Activated naive CD8-positive, alpha-beta T cell treated with anti-CD3 and anti-CD28 coated beads, Interleukin-2, amount 50 U/mL, for 24 hours (primary cell): ENCODE results near the gene MMS19.
"Not testable (repeated sequence)": the region's sequence is repeated elsewhere in the genome, so short reads cannot be mapped to it uniquely, and the experiment has no call there.

ENCODE experiments used
- ATAC-seq: fragments of 150-1000 bp; cut with Tn5 transposase; one replicate; pipeline ENCODE4 v1.10.0; 2021
- DNase-seq: peaks from one replicate; pipeline ENCODE4 v3.0.0; 2021
- H3K27ac Mint-ChIP-seq: one replicate; pipeline ENCODE4 v1.8.0; 2021; ENCODE audit warnings: mild to moderate bottlenecking, mixed read lengths
- H3K27me3 Mint-ChIP-seq: one replicate; pipeline ENCODE4 v1.8.0; 2021; ENCODE audit warnings: mixed read lengths
- H3K36me3 Mint-ChIP-seq: one replicate; pipeline ENCODE4 v1.8.0; 2021; ENCODE audit warnings: low read depth, mixed read lengths
- H3K4me1 Mint-ChIP-seq: one replicate; pipeline ENCODE4 v1.8.0; 2021; ENCODE audit warnings: mixed read lengths
- H3K4me3 Mint-ChIP-seq: one replicate; pipeline ENCODE4 v1.8.0; 2021; ENCODE audit warnings: mild to moderate bottlenecking, moderate library complexity, mixed read lengths
- H3K9me3 Mint-ChIP-seq: one replicate; pipeline ENCODE4 v1.8.0; 2021; ENCODE audit warnings: mixed read lengths

Gene MMS19

DNA sequence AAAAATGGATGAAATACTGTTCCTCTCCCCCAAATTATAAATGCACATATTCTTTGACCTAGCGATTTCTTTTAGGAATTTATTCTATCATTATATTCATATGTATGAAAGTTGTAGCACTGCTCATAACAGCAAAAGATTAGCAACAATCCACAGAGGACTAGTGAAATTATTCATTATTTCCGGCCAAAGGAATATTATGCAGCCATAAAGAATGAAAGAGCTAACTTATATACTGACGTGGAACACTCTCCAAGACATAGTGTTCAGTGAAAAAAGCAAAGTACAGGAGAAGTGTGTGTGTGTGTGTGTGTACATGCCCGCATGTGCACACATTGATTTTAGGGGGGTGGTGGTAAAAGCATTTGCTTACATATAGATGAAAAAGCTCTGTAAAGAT is 23.3 kb downstream of the MMS19 start:
- H3K27ac Mint-ChIP-seq: no peak overlapping the region
- ATAC-seq (no peak), DNase-seq (no peak)
- H3K9me3 Mint-ChIP-seq: no peaks in the 10 kb centered on the region
- no peaks in the 10 kb centered on the region for H3K4me1 Mint-ChIP-seq
- no peak overlapping the region for H3K4me3 Mint-ChIP-seq
- H3K36me3 Mint-ChIP-seq: peaks cover 60% of the 10 kb centered on the region
- H3K27me3 Mint-ChIP-seq: no peaks in the 10 kb centered on the region

DNA sequence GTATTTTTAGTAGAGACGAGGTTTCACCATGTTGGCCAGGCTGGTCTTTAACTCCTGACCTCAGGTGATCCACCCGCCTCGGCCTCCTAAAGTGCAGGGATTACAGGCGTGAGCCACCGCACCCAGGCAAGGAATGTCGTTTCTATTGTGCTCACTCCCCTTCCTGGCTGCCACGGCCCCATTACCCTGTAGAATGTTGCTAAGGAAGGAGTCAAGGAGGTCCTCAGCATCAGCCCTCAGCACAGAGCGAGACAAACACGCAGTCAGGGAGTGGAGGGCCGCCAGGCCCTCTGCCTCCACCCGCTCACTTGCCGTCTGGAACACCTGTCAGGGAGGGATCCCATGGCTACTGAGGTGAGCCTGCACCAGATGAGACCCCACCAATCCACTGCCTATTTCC is 29.4 kb downstream of the MMS19 start:
- not testable (repeated sequence) for H3K9me3 Mint-ChIP-seq, H3K27me3 Mint-ChIP-seq, H3K4me3 Mint-ChIP-seq, DNase-seq, H3K27ac Mint-ChIP-seq, ATAC-seq, H3K4me1 Mint-ChIP-seq
- H3K36me3 Mint-ChIP-seq: peaks cover 33% of the 10 kb centered on the region

DNA sequence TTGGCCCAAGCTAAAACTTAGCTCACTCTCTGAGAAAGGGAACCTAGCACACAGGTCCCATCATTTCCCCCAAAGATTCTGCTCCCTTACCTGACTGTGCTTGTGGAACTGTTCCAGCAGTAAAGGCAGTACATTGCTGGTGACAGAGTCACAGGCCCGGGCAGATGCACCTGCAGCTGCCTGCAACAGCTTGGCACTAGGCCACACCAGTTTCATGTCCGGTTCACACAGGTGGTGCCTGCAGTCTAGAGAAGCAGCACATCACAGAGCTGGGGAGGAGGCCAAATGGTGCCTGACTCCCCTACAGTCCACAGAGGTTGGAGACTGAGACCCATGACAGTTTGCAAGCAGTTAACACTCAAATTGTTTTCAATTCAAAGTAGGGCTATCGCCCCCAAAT is 30.1 kb downstream of the MMS19 start:
- H3K4me1 Mint-ChIP-seq: no peaks in the 10 kb centered on the region
- no peak overlapping the region for H3K4me3 Mint-ChIP-seq
- no peak overlapping the region for H3K27ac Mint-ChIP-seq

DNA sequence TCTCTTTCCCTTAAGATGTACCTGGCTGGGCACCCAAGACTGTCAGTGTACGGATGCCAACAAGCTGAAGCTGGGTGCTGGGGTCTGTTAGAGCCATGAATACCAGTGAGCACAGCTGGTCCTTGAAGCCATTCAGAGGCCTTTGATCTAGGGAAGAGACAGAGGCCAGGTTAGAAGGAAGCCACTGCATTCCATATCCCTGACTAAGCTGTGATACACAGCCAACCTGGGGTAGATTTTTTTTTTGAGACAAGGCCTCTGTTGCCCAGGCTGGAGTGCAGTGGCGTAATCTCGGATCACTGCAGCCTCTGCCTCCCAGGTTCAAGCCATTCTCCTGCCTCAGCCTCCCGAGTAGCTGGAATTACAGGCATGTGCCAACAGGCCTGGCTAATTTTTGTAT is 31.5 kb downstream of the MMS19 start:
- H3K27ac Mint-ChIP-seq: no peak overlapping the region

More for the DNA sequence above, 30.1 kb downstream of the MMS19 start:
- no peak for ATAC-seq
- no peaks in the 10 kb centered on the region for H3K9me3 Mint-ChIP-seq
- H3K27me3 Mint-ChIP-seq: no peaks in the 10 kb centered on the region
- DNase-seq: no peak
- peaks cover 33% of the 10 kb centered on the region for H3K36me3 Mint-ChIP-seq

DNA sequence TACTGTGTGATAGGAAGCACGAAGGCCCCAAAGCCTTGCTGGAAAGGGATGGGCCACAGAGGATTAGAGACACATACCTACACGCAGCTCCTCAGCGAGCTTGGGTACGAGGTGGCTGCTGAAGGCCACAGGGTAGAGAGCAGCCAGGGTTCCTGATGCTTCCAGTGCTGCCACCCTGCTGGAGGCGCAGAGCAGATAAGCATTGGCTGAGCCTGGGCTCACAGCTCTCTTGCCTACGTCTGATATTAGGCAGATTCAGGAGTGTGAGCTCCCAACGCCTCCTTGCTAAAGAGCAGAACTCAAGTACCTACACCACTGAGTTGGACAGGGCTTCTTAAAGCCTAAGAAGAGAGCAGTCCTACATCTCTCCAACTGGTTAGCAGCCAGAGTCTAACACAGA is 32.2 kb downstream of the MMS19 start:
- peaks cover 38% of the 10 kb centered on the region for H3K36me3 Mint-ChIP-seq
- DNase-seq (no peak), ATAC-seq (no peak)
- no peaks in the 10 kb centered on the region for H3K27me3 Mint-ChIP-seq
- H3K4me3 Mint-ChIP-seq: no peak overlapping the region
- no peaks in the 10 kb centered on the region for H3K4me1 Mint-ChIP-seq
- no peak overlapping the region for H3K27ac Mint-ChIP-seq
- no peaks in the 10 kb centered on the region for H3K9me3 Mint-ChIP-seq

More for the DNA sequence above, 31.5 kb downstream of the MMS19 start:
- H3K9me3 Mint-ChIP-seq: no peaks in the 10 kb centered on the region
- no peaks in the 10 kb centered on the region for H3K27me3 Mint-ChIP-seq
- H3K36me3 Mint-ChIP-seq: peaks cover 36% of the 10 kb centered on the region
- DNase-seq (no peak), ATAC-seq (no peak)
- H3K4me1 Mint-ChIP-seq: no peaks in the 10 kb centered on the region
- no peak overlapping the region for H3K4me3 Mint-ChIP-seq

DNA sequence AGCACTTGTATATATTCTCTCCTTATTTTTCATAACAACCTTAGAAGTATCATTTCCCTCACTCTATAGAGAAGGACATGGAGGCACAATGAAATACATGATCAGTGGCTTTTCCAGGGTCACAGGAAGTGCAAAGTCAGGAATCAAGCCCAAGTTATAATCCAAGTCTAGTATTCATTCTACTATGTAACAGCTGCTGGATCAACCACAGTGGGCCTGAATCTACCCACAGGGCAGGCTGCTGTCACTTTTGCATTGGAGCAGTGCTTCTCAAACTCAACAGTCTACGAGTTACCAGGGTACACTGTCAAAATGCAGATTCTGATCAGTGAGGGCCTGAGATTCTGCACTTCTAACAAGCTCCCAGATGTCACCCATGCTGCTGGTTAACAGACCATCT is 34.0 kb downstream of the MMS19 start:
- Mint-ChIP-seq H3K9me3 (no peaks in the 10 kb centered on the region), H3K27me3 (no peaks in the 10 kb centered on the region), H3K4me3 (no peak overlapping the region), H3K36me3 (peaks cover 39% of the 10 kb centered on the region), H3K27ac (no peak overlapping the region), H3K4me1 (no peaks in the 10 kb centered on the region)
- DNase-seq: no peak
- ATAC-seq: no peak

DNA sequence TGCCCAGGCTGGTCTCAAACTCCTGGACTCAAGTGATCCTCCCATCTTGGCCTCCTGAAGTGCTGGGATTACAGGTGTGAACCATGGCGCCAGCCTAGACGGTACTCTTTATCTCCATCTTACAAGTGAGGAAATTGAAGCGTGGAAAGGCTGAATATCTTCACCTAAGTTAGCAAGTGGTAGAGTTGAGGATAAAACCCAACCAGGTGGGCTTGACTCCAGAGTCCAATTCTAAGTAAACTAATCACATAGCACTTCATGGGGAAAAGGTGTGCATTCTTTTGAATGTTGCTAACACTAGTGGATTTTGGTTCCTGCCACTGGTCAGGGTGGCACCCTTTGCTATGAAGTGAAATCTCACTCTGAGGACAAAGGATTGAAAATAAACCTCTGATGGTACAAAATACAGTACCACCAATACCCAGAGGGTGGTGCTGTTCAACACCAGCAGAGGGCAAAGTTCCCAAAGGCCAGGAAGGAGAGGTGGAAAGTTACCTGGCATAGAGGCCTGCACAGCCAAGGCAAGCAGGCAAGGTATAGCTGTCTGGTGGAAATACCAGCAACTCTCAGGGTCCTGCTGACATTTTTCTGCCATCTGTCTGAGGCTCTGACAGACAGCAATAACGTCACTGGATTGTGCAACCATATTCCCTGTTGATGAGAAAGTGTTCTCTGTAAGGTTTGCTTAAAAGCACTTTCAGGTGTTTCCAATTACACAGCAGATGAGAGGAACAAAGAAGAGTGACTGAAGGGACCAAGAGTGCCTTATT is 34.7 kb downstream of the MMS19 start:
- Mint-ChIP-seq H3K9me3 (no peaks in the 10 kb centered on the region), H3K4me3 (no peak overlapping the region), H3K36me3 (peaks cover 46% of the 10 kb centered on the region), H3K27me3 (no peaks in the 10 kb centered on the region), H3K4me1 (no peaks in the 10 kb centered on the region), H3K27ac (no peak overlapping the region)
- DNase-seq (peak; percentile 34), ATAC-seq (peak; percentile 50)

DNA sequence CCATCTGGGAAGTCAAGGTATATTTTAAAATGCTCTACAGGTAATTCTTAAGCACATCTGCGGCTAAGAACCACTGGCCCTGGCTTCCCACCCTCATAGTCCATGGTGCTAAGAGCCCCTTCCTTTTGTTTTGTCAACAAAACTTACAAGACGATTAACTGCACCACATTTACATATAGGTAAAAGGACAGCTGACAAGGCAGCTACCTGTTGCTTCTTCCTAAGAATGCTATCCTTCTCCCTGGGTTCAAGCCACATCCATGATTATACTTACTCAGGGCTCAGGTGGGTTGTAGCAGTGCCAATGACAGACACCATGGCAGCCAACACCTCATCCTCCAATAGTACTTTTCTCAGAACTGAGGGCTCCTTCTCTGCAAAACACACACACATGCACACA is 35.9 kb downstream of the MMS19 start:
- Mint-ChIP-seq H3K9me3 (no peaks in the 10 kb centered on the region), H3K4me3 (no peak overlapping the region), H3K4me1 (no peaks in the 10 kb centered on the region), H3K36me3 (peaks cover 53% of the 10 kb centered on the region), H3K27me3 (no peaks in the 10 kb centered on the region), H3K27ac (no peak overlapping the region)
- DNase-seq (no peak), ATAC-seq (no peak)

DNA sequence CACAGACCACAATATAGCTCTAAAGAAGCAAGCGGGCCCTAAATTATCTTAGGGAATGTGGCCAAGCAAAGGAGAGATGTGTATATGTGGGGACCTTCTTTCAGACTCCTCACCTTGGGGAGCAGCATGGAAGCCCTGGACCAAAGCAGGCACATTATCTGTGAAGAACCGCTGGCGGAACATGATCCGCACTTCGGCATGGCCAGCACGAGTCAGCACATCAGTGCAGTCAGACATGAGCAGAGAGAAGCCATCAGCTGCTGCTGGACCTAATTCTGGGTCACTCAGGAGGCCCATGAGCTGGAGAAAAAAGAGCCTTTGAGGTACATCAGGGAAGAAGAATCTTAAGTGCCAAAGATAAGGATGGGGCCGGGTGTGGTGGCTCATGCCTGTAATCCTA is 38.3 kb downstream of the MMS19 start:
- Mint-ChIP-seq H3K4me3 (no peak overlapping the region), H3K9me3 (no peaks in the 10 kb centered on the region), H3K4me1 (peaks cover 6% of the 10 kb centered on the region), H3K36me3 (peaks cover 62% of the 10 kb centered on the region), H3K27ac (no peak overlapping the region), H3K27me3 (no peaks in the 10 kb centered on the region)
- DNase-seq (no peak), ATAC-seq (no peak)

DNA sequence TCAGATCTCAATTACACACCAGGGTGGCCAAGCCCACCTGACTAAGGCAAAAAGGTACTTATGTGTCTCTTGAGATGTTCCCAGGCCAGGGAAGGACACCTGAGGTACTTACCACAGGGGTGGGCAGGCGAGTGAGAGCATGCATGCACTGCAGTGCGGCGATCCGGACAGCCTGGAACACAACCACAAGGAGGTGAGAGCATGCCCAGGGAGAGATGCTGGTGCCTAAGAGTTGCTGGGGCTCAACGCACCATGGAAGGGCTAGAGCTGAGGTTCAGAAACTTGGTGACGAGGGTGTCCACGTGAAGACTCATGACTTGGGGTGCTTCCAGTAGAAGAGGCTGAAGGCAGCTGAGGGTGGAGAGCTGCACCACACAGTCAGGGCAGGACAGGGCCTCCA is 39.1 kb downstream of the MMS19 start:
- no peak for DNase-seq
- Mint-ChIP-seq H3K27ac (peak overlapping the region; percentile 47), H3K36me3 (peaks cover 64% of the 10 kb centered on the region), H3K27me3 (no peaks in the 10 kb centered on the region), H3K4me1 (peaks cover 15% of the 10 kb centered on the region), H3K4me3 (no peak overlapping the region), H3K9me3 (no peaks in the 10 kb centered on the region)
- ATAC-seq: no peak

DNA sequence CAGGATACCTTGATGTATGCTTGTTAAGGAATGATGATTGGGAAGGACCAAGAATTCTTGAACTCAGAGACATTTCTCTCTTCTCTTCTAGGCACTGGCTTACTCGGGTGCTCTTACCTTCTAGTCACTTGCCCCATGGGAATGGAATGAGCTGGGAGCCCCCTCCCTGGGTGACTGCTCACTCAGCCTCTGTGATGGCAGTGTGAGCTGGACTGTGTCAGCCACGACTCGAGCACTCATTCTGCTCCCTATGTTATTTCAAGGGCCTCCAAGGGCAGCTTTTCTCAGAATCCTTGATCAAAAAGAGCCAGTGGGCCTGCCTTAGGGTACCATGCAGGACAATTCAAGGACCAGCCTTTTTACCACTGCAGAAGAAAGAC is 41.5 kb downstream of the MMS19 start:
- Mint-ChIP-seq H3K27me3 (no peaks in the 10 kb centered on the region), H3K27ac (peak overlapping the region; percentile 78), H3K9me3 (no peaks in the 10 kb centered on the region), H3K4me3 (no peak overlapping the region), H3K36me3 (peaks cover 66% of the 10 kb centered on the region), H3K4me1 (peaks cover 24% of the 10 kb centered on the region)
- no peak for ATAC-seq
- DNase-seq: no peak

DNA sequence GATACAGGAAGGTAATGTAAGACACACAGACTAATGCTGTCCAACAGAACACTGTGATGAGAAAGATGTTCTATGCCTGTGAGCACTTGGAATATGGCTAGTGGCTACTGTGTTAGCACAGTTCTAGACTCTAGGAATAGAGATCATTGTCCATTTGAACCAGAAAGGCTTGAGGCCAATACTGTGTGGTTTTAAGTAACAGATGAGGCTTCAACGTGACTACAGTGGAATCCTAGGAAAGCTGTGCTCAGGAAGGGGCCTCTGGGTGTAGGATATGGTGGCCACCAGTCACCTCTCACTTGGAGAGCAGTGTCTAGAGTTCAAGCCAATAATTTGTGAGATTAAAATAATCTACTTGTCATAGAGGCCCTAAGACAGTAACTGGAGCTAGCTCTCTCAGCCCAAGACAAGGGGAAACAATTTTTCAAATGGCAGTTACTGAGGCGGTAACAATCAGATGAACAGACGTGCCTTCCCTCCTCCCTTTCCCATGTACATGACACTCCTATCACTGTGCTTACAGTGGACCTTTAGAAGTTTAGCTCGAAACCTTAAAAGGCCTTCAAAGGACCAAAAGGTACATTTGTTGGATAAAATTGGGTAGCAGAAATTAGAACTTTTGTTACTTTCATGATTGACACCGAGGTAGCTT is 42.1 kb downstream of the MMS19 start:
- DNase-seq (no peak), ATAC-seq (no peak)
- Mint-ChIP-seq H3K4me3 (no peak overlapping the region), H3K27me3 (no peaks in the 10 kb centered on the region), H3K4me1 (peaks cover 24% of the 10 kb centered on the region), H3K27ac (no peak overlapping the region), H3K9me3 (no peaks in the 10 kb centered on the region), H3K36me3 (peaks cover 62% of the 10 kb centered on the region)

DNA sequence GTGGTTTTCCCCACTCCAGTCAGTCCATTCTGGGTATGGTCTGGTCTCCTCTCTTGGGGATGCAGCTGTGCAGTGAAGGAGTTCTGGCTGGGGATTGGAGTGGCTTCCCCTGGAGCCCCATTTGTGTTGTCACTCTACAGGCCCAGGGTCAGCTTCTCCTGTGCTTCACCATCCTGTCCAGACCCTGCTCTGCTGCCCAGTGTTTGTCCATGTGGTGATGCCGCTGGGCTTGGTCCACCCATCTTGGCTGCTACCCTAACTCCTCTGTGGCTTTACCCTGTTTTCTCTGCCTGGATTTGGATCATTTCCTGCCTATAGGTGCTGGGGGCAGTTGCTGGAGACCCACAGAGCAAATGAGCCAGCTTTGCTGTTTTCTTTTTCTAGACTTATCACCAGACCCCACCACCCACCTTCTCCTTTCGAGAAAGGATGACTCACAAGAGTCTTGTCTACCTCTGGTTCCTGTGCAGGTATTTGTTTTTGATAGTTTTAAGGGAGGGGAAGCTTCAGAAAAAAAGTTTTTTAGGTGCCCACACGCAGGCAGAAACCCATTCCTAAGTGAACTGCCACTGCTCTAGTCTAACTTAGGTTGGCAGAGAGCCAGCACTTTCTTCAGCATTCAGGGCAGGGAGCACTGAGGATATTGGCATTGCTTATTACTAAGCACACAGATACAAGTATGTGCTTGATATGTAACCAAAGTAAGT is 43.7 kb downstream of the MMS19 start:
- peaks cover 52% of the 10 kb centered on the region for H3K36me3 Mint-ChIP-seq
- DNase-seq (no peak), ATAC-seq (peak; percentile 68)
- no peak overlapping the region for H3K4me3 Mint-ChIP-seq
- no peaks in the 10 kb centered on the region for H3K9me3 Mint-ChIP-seq
- H3K4me1 Mint-ChIP-seq: peaks cover 28% of the 10 kb centered on the region
- H3K27me3 Mint-ChIP-seq: no peaks in the 10 kb centered on the region
- H3K27ac Mint-ChIP-seq: peak overlapping the region; percentile 83

DNA sequence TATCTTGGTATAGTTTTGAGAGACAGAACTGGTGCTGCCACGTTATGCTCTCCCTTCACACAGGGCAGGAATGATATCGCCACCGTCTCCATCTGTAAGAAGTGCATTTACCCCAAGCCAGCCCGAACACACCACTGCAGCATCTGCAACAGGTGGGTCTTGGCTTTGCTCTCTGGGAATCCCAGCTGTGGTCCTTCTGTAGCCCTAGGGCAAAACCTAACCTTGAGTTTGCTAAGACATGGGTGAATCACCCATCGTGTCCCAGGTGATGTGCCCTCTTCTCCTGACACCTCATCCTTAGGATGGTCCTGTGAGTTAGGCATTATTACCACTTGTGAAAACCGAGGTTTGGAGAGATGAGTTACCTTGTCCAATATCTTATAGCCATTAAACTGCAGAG is 45.9 kb downstream of the MMS19 start:
- H3K27ac Mint-ChIP-seq: peak overlapping the region; percentile 40
- no peak overlapping the region for H3K4me3 Mint-ChIP-seq
- DNase-seq: no peak
- H3K4me1 Mint-ChIP-seq: peaks cover 41% of the 10 kb centered on the region
- no peaks in the 10 kb centered on the region for H3K9me3 Mint-ChIP-seq
- peaks cover 41% of the 10 kb centered on the region for H3K36me3 Mint-ChIP-seq
- H3K27me3 Mint-ChIP-seq: no peaks in the 10 kb centered on the region
- no peak for ATAC-seq

DNA sequence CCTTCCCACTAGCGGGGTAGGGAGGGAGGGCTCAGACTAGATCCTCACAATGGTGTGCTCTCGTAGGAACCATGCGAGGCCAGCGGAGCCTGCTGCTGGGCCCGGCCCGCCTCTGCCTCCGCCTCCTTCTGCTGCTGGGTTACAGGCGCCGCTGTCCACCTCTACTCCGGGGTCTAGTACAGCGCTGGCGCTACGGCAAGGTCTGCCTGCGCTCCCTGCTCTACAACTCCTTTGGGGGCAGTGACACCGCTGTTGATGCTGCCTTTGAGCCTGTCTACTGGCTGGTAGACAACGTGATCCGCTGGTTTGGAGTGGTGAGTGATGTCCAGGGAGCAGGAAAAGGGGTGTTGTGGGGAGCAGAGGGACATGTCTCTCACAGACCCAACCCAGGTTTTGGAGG is 46.6 kb downstream of the MMS19 start:
- no peak overlapping the region for H3K27ac Mint-ChIP-seq
- ATAC-seq: no peak
- H3K9me3 Mint-ChIP-seq: no peaks in the 10 kb centered on the region
- H3K27me3 Mint-ChIP-seq: no peaks in the 10 kb centered on the region
- H3K4me3 Mint-ChIP-seq: no peak overlapping the region
- H3K36me3 Mint-ChIP-seq: peaks cover 34% of the 10 kb centered on the region
- H3K4me1 Mint-ChIP-seq: peaks cover 48% of the 10 kb centered on the region
- no peak for DNase-seq
